ENCODE results near the gene SPG11. TPM values are rescaled to one million over a fixed set of nuclear protein-coding genes. Genes with fewer than 3 reads are reported as not detected.

The SPG11 gene
- total and polyA plus RNA-seq, 2 of the 13 experiments (the other 11 are each of a cell fraction or from before 2014, with no cell fraction given) = 31.5 to 40.7 TPM

DNA sequence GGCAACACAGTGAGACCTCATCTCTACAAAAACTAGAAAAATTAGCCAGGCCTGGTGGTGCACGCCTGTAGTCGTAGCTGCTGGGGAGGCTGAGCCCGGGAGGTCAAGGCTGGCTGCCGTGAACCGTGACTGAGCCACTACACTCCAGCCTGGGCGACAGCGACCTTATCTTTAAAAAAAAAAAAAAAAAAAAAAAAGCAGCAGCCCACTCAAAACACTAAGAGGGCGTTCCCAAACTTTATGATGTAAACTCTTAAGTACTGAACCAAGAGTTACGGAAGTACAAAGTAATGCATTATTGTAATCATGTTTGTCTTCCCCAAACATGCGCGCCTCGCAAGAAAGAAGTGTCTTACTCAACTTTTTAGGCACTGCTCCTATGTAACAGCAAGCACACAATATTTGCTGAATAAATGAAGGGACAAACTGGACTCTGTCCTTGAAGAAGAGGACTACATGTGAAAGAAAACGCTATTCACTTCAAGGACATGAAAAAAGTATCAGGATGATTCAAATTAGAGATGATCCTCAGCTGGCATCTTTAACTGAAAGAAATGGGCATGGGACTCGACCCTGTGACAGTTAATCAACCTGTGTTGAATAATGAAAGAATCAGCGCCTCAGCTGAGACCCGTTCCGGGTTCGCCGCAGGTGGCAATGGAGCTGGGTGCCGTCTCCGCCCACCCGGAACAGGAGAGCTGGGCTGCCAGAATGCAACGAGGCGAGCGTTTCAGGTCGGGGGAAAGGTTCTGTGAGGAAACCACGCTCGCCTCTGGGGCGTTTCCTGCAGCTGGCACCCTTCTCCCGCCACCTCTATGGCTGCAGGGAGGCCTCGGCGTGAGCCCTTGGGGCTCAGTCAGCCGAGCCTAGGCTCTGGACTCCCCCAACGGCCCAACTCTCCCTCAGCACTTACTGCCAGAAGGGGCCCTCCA lies 718 bp downstream of the SPG11 start (continued):
- TF ChIP-seq TCF12 (IDR thresholded peaks at IDR 0.05) = no peak
- TF ChIP-seq TCF12 (CRISPR knock-in tag; IDR thresholded peaks at IDR 0.05) = peak; percentile 79; the same call in 1 of the 2 replicates
- TF ChIP-seq TFDP1 (CRISPR knock-in tag; IDR thresholded peaks at IDR 0.05; ENCODE audit: borderline replicate concordance) = peak; percentile 29; the same call in 1 of the 2 replicates
- 0 out of 2 replicates have a peak, but pooled peaks have one; percentile 18 for TF ChIP-seq KLF9 (CRISPR knock-in tag; IDR thresholded peaks at IDR 0.05; ENCODE audit: low read depth)
- no peak for TF ChIP-seq IKZF1 (IDR thresholded peaks at IDR 0.05)
- TF ChIP-seq, protein P1, sequence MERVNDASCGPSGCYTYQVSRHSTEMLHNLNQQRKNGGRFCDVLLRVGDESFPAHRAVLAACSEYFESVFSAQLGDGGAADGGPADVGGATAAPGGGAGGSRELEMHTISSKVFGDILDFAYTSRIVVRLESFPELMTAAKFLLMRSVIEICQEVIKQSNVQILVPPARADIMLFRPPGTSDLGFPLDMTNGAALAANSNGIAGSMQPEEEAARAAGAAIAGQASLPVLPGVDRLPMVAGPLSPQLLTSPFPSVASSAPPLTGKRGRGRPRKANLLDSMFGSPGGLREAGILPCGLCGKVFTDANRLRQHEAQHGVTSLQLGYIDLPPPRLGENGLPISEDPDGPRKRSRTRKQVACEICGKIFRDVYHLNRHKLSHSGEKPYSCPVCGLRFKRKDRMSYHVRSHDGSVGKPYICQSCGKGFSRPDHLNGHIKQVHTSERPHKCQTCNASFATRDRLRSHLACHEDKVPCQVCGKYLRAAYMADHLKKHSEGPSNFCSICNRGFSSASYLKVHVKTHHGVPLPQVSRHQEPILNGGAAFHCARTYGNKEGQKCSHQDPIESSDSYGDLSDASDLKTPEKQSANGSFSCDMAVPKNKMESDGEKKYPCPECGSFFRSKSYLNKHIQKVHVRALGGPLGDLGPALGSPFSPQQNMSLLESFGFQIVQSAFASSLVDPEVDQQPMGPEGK (CRISPR knock-in tag; IDR thresholded peaks at IDR 0.05) = 0 out of 2 replicates have a peak, but pooled peaks have one; percentile 17
- TF ChIP-seq ELF1 (CRISPR knock-in tag; IDR thresholded peaks at IDR 0.05) = peak; percentile 48; the same call in 1 of the 2 replicates
- 0 out of 2 replicates have a peak, but pooled peaks have one; percentile 9 for TF ChIP-seq HOXA9 (CRISPR knock-in tag; IDR thresholded peaks at IDR 0.05; ENCODE audit: borderline replicate concordance)
- TF ChIP-seq, protein P2, sequence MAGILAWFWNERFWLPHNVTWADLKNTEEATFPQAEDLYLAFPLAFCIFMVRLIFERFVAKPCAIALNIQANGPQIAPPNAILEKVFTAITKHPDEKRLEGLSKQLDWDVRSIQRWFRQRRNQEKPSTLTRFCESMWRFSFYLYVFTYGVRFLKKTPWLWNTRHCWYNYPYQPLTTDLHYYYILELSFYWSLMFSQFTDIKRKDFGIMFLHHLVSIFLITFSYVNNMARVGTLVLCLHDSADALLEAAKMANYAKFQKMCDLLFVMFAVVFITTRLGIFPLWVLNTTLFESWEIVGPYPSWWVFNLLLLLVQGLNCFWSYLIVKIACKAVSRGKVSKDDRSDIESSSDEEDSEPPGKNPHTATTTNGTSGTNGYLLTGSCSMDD (CRISPR knock-in tag; IDR thresholded peaks at IDR 0.05) = no peak
- peak; percentile 80; the same call in 1 of the 2 replicates for TF ChIP-seq ZNF550 (CRISPR knock-in tag; IDR thresholded peaks at IDR 0.05; ENCODE audit: borderline replicate concordance)
- TF ChIP-seq HNRNPL (IDR thresholded peaks at IDR 0.05; ENCODE audit: low read depth, low read length) = peak; percentile 41; the same call in 1 of the 2 replicates
- peak; percentile 18; the same call in 2 of the 3 replicates for TF ChIP-seq MXI1 (IDR thresholded peaks at IDR 0.05; ENCODE audit: borderline replicate concordance, low read depth, low read length)
- TF ChIP-seq, protein P3, sequence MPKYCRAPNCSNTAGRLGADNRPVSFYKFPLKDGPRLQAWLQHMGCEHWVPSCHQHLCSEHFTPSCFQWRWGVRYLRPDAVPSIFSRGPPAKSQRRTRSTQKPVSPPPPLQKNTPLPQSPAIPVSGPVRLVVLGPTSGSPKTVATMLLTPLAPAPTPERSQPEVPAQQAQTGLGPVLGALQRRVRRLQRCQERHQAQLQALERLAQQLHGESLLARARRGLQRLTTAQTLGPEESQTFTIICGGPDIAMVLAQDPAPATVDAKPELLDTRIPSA (CRISPR knock-in tag; IDR thresholded peaks at IDR 0.05; ENCODE audit: borderline replicate concordance) = peak; percentile 12; the same call in 1 of the 2 replicates
- 0 out of 2 replicates have a peak, but pooled peaks have one; percentile 80 for TF ChIP-seq ZBTB3 (CRISPR knock-in tag; IDR thresholded peaks at IDR 0.05; ENCODE audit: borderline replicate concordance, low read depth)
- peak; percentile 9 for TF ChIP-seq JARID2 (CRISPR knock-in tag; IDR thresholded peaks at IDR 0.05; ENCODE audit: insufficient replicate concordance)
- TF ChIP-seq KMT2A (CRISPR knock-in tag; IDR thresholded peaks at IDR 0.05) = peak; percentile 9; the same call in 1 of the 2 replicates
- TF ChIP-seq ZNF446 (CRISPR knock-in tag; IDR thresholded peaks at IDR 0.05) = peak; percentile 63; the same call in 1 of the 2 replicates
- no peak for TF ChIP-seq ZFP62 (CRISPR knock-in tag; IDR thresholded peaks at IDR 0.05)
- TF ChIP-seq ELF4 (CRISPR knock-in tag; IDR thresholded peaks at IDR 0.05; ENCODE audit: borderline replicate concordance) = 0 out of 2 replicates have a peak, but pooled peaks have one; percentile 49
- peak; percentile 85; the same call in 1 of the 2 replicates for TF ChIP-seq EEA1 (CRISPR knock-in tag; IDR thresholded peaks at IDR 0.05; ENCODE audit: borderline replicate concordance)
- TF ChIP-seq RXRB (CRISPR knock-in tag; IDR thresholded peaks at IDR 0.05; ENCODE audit: borderline replicate concordance) = no peak; the same call in 1 of the 2 replicates
- no peak for TF ChIP-seq PCBP2 (optimal IDR thresholded peaks at IDR 0.05; ENCODE audit: low read depth, low read length, poor library complexity, severe bottlenecking)
- TF ChIP-seq ZSCAN25 (CRISPR knock-in tag; IDR thresholded peaks at IDR 0.05) = no peak
- 0 out of 2 replicates have a peak, but pooled peaks have one; percentile 26 for TF ChIP-seq ZNF678 (CRISPR knock-in tag; IDR thresholded peaks at IDR 0.05)
